Stimulated activated CD4-positive, alpha-beta T cell treated with anti-CD3 and anti-CD28 coated beads, Interleukin-12 subunit alpha, Interleukin-12 subunit beta, amount 100 ng/mL, for 48 hours (primary cell): Measurements from ENCODE around the gene RPUSD3.
"Not testable (repeated sequence)": the region's sequence is repeated elsewhere in the genome, so short reads cannot be mapped to it uniquely, and the experiment has no call there.

ENCODE experiments used
- DNase-seq, 3 donors: peaks; one replicate each; pipeline ENCODE4 v3.0.0-alpha.2; 2020; ENCODE audit warnings: low read depth in 2 of 3, low spot score in 1 of 3

Gene RPUSD3

GRCh38 chr3:9843715-9844438 is at the start of gene RPUSD3:
Gene RPUSD3 (minus strand): TSS chr3:9844008. CDS start chr3:9843990, 18 bp downstream.
- peak; percentile 93 to 99 (median 95) for DNase-seq

- no peak for DNase-seq
These were observed 47.3 kb upstream of the RPUSD3 start for GRCh38 chr3:9891072-9891622.

- DNase-seq = peak; percentile 88 to 96 (median 89)
These were observed 46.7 kb upstream of the RPUSD3 start, which contains the start of gene JAGN1 for GRCh38 chr3:9890249-9891071. Gene JAGN1 (plus strand): TSS chr3:9890610. CDS start chr3:9890723, 113 bp downstream.

GRCh38 chr3:9889405-9889804 is 45.6 kb upstream of the RPUSD3 start:
- no peak for DNase-seq

GRCh38 chr3:9888540-9888939 is 44.7 kb upstream of the RPUSD3 start:
- DNase-seq = no peak

GRCh38 chr3:9887480-9887879 is 43.7 kb upstream of the RPUSD3 start:
- DNase-seq = no peak

- DNase-seq = no peak
These were observed 42.5 kb upstream of the RPUSD3 start for GRCh38 chr3:9886328-9886727.

- DNase-seq = no peak
These were observed 40.9 kb upstream of the RPUSD3 start for GRCh38 chr3:9884555-9885165.

- DNase-seq = no peak
These were observed 40.1 kb upstream of the RPUSD3 start for GRCh38 chr3:9883706-9884554.

GRCh38 chr3:9881441-9881840 is 37.6 kb upstream of the RPUSD3 start:
- no peak for DNase-seq

GRCh38 chr3:9879830-9880549 is 36.2 kb upstream of the RPUSD3 start, which contains the start of gene CIDEC:
Gene CIDEC (minus strand): TSS chr3:9880253. CDS start chr3:9878486, 1,767 bp downstream.
- DNase-seq = no peak

GRCh38 chr3:9878700-9879099 is 34.9 kb upstream of the RPUSD3 start:
- no peak for DNase-seq

- no peak for DNase-seq
These were observed 33.2 kb upstream of the RPUSD3 start for GRCh38 chr3:9876991-9877390.

- DNase-seq = not testable (repeated sequence)
These were observed 32.4 kb upstream of the RPUSD3 start for GRCh38 chr3:9876255-9876654.

- no peak for DNase-seq
These were observed 31.6 kb upstream of the RPUSD3 start for GRCh38 chr3:9875448-9875847.

- DNase-seq = not testable (repeated sequence)
These were observed 28.3 kb upstream of the RPUSD3 start for GRCh38 chr3:9872067-9872466.

GRCh38 chr3:9870978-9871377 is 27.2 kb upstream of the RPUSD3 start:
- DNase-seq = no peak

GRCh38 chr3:9869955-9870354 is 26.1 kb upstream of the RPUSD3 start:
- DNase-seq = no peak

GRCh38 chr3:9867106-9867505 is 23.3 kb upstream of the RPUSD3 start:
- DNase-seq = no peak

GRCh38 chr3:9866639-9867038 is 22.8 kb upstream of the RPUSD3 start:
- DNase-seq = no peak
